ENCODE data around the gene CPHXL.

- TF ChIP-seq CTCF (IDR thresholded peaks at IDR 0.05; ENCODE audit: low read length): no peak
- no peak for TF ChIP-seq EZH2 (IDR thresholded peaks at IDR 0.05; ENCODE audit: borderline replicate concordance, low read length)
Observed at GRCh38 chr16:75745242-75745641, 19.0 kb upstream of the CPHXL start.

Measured in OCI-LY1 (cell line).